SK-N-SH (cell line): ENCODE results near the gene BARHL2. TPM values are rescaled to one million over a fixed set of nuclear protein-coding genes. Genes with fewer than 3 reads are reported as not detected.

Experiments used
- CTCF ChIA-PET: fragments of 300-600, 350-600 bp; formaldehyde crosslinking; extraction: SDS; loops from one replicate; lab custom pipeline; 2021; lab: Yijun Ruan, JAX
- POLR2A ChIA-PET: fragments of 350-600 bp; sonication (Branson Sonifier 250); formaldehyde crosslinking; extraction: SDS; loops from one replicate; lab custom pipeline; 2020; ENCODE audit warnings: antibody characterized with exemption, inconsistent platforms; lab: Yijun Ruan, JAX
- DNase-seq: peaks from one replicate; pipeline ENCODE4 v3.0.0; 2012
- H2AFZ ChIP-seq: fragments of 200-600 bp; sonication (generic); 2 replicates; pipeline ENCODE4 v1.8.1; 2016; ENCODE audit warnings: antibody characterized with exemption, mild to moderate bottlenecking, low read depth
- H3F3A ChIP-seq: fragments of 200-600 bp; sonication (generic); replicated peaks from 2 replicates; pipeline ENCODE3; 2016; ENCODE audit warnings: antibody characterized with exemption, mild to moderate bottlenecking; ENCODE audit not compliant: insufficient read depth
- H3K27ac ChIP-seq, 2 experiments: fragments of 200-500 bp in 1 of 2; fragments of 200-600 bp in 1 of 2; sonication (Bioruptor generic) in 1 of 2; sonication (generic), shearing (Covaris generic) in 1 of 2; 2 replicates each; pipeline versions ENCODE4 v1.5.1 to v1.6.1; 2014 to 2016; ENCODE audit warnings: low read depth in 2 of 2, inconsistent platforms in 1 of 2, low read length in 1 of 2, mild to moderate bottlenecking in 1 of 2, mixed read lengths in 1 of 2
- H3K27me3 ChIP-seq: fragments of 200-600 bp; sonication (generic), shearing (Covaris generic); 2 replicates; pipeline ENCODE4 v1.6.1; 2016; ENCODE audit warnings: mixed run types; ENCODE audit not compliant: insufficient read depth
- H3K36me3 ChIP-seq, 2 experiments: fragments of 200-500 bp in 1 of 2; fragments of 200-600 bp in 1 of 2; sonication (Bioruptor generic) in 1 of 2; sonication (generic) in 1 of 2; replicated peaks in 1 of 2; 2 replicates each; pipeline versions ENCODE3 to v1.5.1; 2014 to 2016; ENCODE audit warnings: low read length in 1 of 2, mild to moderate bottlenecking in 1 of 2; ENCODE audit not compliant: insufficient read depth in 2 of 2, control insufficient read depth in 1 of 2
- H3K4me1 ChIP-seq, 2 experiments: fragments of 200-500 bp in 1 of 2; fragments of 200-600 bp in 1 of 2; sonication (Bioruptor generic) in 1 of 2; sonication (generic), shearing (Covaris generic) in 1 of 2; 2 replicates each; pipeline versions ENCODE4 v1.5.1 to v1.6.1; 2014 to 2016; ENCODE audit warnings: low read depth in 1 of 2, low read length in 1 of 2, mixed run types in 1 of 2; ENCODE audit not compliant: insufficient read depth in 2 of 2, control insufficient read depth in 1 of 2
- H3K4me2 ChIP-seq: fragments of 200-600 bp; sonication (generic), shearing (Covaris generic); 2 replicates; pipeline ENCODE4 v1.6.1; 2017; ENCODE audit warnings: mixed run types
- H3K4me3 ChIP-seq, 2 experiments: fragments of 200-500 bp in 1 of 2; fragments of 200-600 bp in 1 of 2; sonication (Bioruptor generic) in 1 of 2; sonication (generic), shearing (Covaris generic) in 1 of 2; 2 replicates each; pipeline versions ENCODE4 v1.5.1 to v1.8.1; 2014 to 2016; ENCODE audit warnings: low read depth in 2 of 2, inconsistent platforms in 1 of 2, low read length in 1 of 2, mild to moderate bottlenecking in 1 of 2, mixed read lengths in 1 of 2, moderate library complexity in 1 of 2
- H3K79me2 ChIP-seq: fragments of 200-600 bp; sonication (generic); 2 replicates; pipeline ENCODE4 v1.8.1; 2017; ENCODE audit warnings: mild to moderate bottlenecking; ENCODE audit not compliant: insufficient read depth
- H3K9ac ChIP-seq: fragments of 200-600 bp; sonication (generic); 2 replicates; pipeline ENCODE4 v1.6.1; 2017; ENCODE audit warnings: mixed run types
- H3K9me2 ChIP-seq: fragments of 200-600 bp; sonication (generic); 2 replicates; pipeline ENCODE4 v1.6.1; 2017; ENCODE audit warnings: mixed run types
- H3K9me3 ChIP-seq: fragments of 200-600 bp; sonication (generic); 2 replicates; pipeline ENCODE4 v1.6.1; 2017; ENCODE audit warnings: mixed run types, mild to moderate bottlenecking, moderate library complexity
- H4K20me1 ChIP-seq: fragments of 200-600 bp; sonication (generic); 2 replicates; pipeline ENCODE4 v1.6.1; 2017; ENCODE audit warnings: mild to moderate bottlenecking, mixed run types; ENCODE audit not compliant: insufficient read depth
- CHD2 ChIP-seq: fragments of 150-350 bp; IDR thresholded peaks from 2 replicates; pipeline ENCODE4 v1.6.1; 2018; ENCODE audit warnings: low read length; ENCODE audit not compliant: partially characterized antibody
- CTCF ChIP-seq: fragments of 200-600 bp; sonication (generic); IDR thresholded peaks from 2 replicates; pipeline ENCODE4 v1.6.1; 2017; ENCODE audit warnings: antibody characterized with exemption, mild to moderate bottlenecking, moderate library complexity
- EZH2phosphoT487 ChIP-seq: fragments of 200-600 bp; sonication (generic); IDR thresholded peaks from 2 replicates; pipeline ENCODE4 v1.6.1; 2017; ENCODE audit warnings: low read depth, mixed run types, mild to moderate bottlenecking, antibody characterized with exemption, moderate library complexity, borderline replicate concordance
- FOXJ3 ChIP-seq: sonication (generic); formaldehyde crosslinking; IDR thresholded peaks from 2 replicates; pipeline ENCODE4 v1.5.1; 2020; ENCODE audit warnings: mild to moderate bottlenecking, missing genetic modification reagents
- GABPA ChIP-seq: IDR thresholded peaks from 2 replicates; pipeline ENCODE4 v1.4.0; 2012; ENCODE audit warnings: low read depth, mild to moderate bottlenecking
- JUND ChIP-seq: IDR thresholded peaks from 2 replicates; pipeline ENCODE4 v1.4.0; 2012
- MEF2A ChIP-seq: IDR thresholded peaks from 2 replicates; pipeline ENCODE4 v1.4.0; 2012; ENCODE audit warnings: low read depth, borderline replicate concordance
- MXI1 ChIP-seq: IDR thresholded peaks from 2 replicates; pipeline ENCODE4 v1.6.1; 2012; ENCODE audit warnings: mild to moderate bottlenecking, low read depth, low read length, improper control_type of control experiment
- NRF1 ChIP-seq: IDR thresholded peaks from 2 replicates; pipeline ENCODE4 v1.6.1; 2012; ENCODE audit warnings: low read depth, mild to moderate bottlenecking, low read length
- PBX3 ChIP-seq: IDR thresholded peaks from 2 replicates; pipeline ENCODE4; 2012
- REST ChIP-seq: IDR thresholded peaks from 2 replicates; pipeline ENCODE4 v1.6.1; 2012; ENCODE audit warnings: mild to moderate bottlenecking, low read depth, low read length, moderate library complexity
- RXRA ChIP-seq: IDR thresholded peaks from 2 replicates; pipeline ENCODE4 v1.4.0; 2012; ENCODE audit warnings: low read depth, mild to moderate bottlenecking, borderline replicate concordance
- TAF1 ChIP-seq: IDR thresholded peaks from 2 replicates; pipeline ENCODE4 v1.6.1; 2012; ENCODE audit warnings: low read depth, mild to moderate bottlenecking, low read length, moderate library complexity, borderline replicate concordance
- TEAD4 ChIP-seq: IDR thresholded peaks from 2 replicates; pipeline ENCODE4 v1.4.0; 2012; ENCODE audit warnings: mild to moderate bottlenecking, borderline replicate concordance; ENCODE audit not compliant: insufficient read depth
- USF1 ChIP-seq: IDR thresholded peaks from 2 replicates; pipeline ENCODE4 v1.4.0; 2012; ENCODE audit warnings: low read depth, borderline replicate concordance
- USF2 ChIP-seq: fragments of 150-350 bp; IDR thresholded peaks from 2 replicates; pipeline ENCODE4 v1.6.1; 2017; ENCODE audit warnings: antibody characterized with exemption, low read length, low read depth, borderline replicate concordance
- YY1 ChIP-seq: IDR thresholded peaks from 2 replicates; pipeline ENCODE4 v1.4.0; 2012; ENCODE audit warnings: low read depth, mild to moderate bottlenecking
- WGBS: methylation state at CpG from one replicate; pipeline ENCODE4 v1.1.6; 2017; ENCODE audit warnings: low lambda C conversion rate; 5-methylcytosine and 5-hydroxymethylcytosine counted together
- polyA plus RNA-seq, 3 experiments: library from polyadenylated mRNA; depleted of rRNA; stranded (reverse); fragments of >200 nt; gene quantifications; 2 replicates each; pipeline ENCODE4 v1.2.3, GENCODE V29; 2012

The BARHL2 gene
- polyA plus RNA-seq, 1 of the 3 experiments (the other 2 are of a cell fraction), result not detected

GRCh38 chr1:90745972-90746371 is 28.9 kb upstream of the BARHL2 start:
- no peak overlapping the region for H3K4me2 ChIP-seq
- no peak for DNase-seq
- TF ChIP-seq TAF1 (no peak), RXRA (no peak), YY1 (no peak), MEF2A (no peak), USF2 (no peak), TEAD4 (no peak), NRF1 (no peak), CHD2 (no peak), JUND (no peak), CTCF (no peak), MXI1 (no peak), FOXJ3 (CRISPR knock-in tag) (no peak)
- no peaks in the 10 kb centered on the region for H3K79me2 ChIP-seq
- H3K9me2 ChIP-seq, result no peaks in the 10 kb centered on the region
- H3K27ac ChIP-seq, result no peak overlapping the region
- no peak overlapping the region for H3K4me3 ChIP-seq
- H3K27me3 ChIP-seq, result peaks cover 15% of the 10 kb centered on the region
- ChIA-PET POLR2A (no interaction called here), CTCF (interaction anchor here (1.0 to 1.8 kb wide), 2 partner anchors 8 to 17 kb away, joined by 3 to 5 read pairs; no protein-coding TSS in a partner anchor)
- no peaks in the 10 kb centered on the region for H3K9me3 ChIP-seq
- H3K9ac ChIP-seq, result no peak overlapping the region
- no peaks in the 10 kb centered on the region for H3F3A ChIP-seq
- no peak overlapping the region for H2AFZ ChIP-seq
- H4K20me1 ChIP-seq, result no peaks in the 10 kb centered on the region
- WGBS, result 15% methylated on average over 2 of the region's 2 CpGs
- no peaks in the 10 kb centered on the region for H3K36me3 ChIP-seq
- no peaks in the 10 kb centered on the region for H3K4me1 ChIP-seq

GRCh38 chr1:90732136-90732535 is 15.0 kb upstream of the BARHL2 start:
- H3K4me2 ChIP-seq, result no peak overlapping the region
- H3K27ac ChIP-seq, result no peak overlapping the region
- H3K9me3 ChIP-seq, result no peaks in the 10 kb centered on the region
- no peak overlapping the region for H3K9ac ChIP-seq
- H4K20me1 ChIP-seq, result no peaks in the 10 kb centered on the region
- no peak overlapping the region; a peak in 1 of 4 replicates for H3K4me3 ChIP-seq
- no peaks in the 10 kb centered on the region for H3K36me3 ChIP-seq
- peaks cover 69% of the 10 kb centered on the region for H3K27me3 ChIP-seq
- H3F3A ChIP-seq, result peaks cover 7% of the 10 kb centered on the region
- 18% methylated on average over 3 of the region's 3 CpGs for WGBS
- H3K9me2 ChIP-seq, result no peaks in the 10 kb centered on the region
- H3K4me1 ChIP-seq, result peaks cover 0 to 3% of the 10 kb centered on the region in 2 experiments; a peak in 1 of 4 replicates
- no peak for DNase-seq
- no peaks in the 10 kb centered on the region for H3K79me2 ChIP-seq
- POLR2A ChIA-PET, result no interaction called here
- CTCF ChIA-PET, result interaction anchor here (1.9 to 5.1 kb wide), 3 partner anchors 12 to 434 kb away, joined by 4 to 51 read pairs (median 15); no protein-coding TSS in a partner anchor
- no peak overlapping the region for H2AFZ ChIP-seq
- no peak for TF ChIP-seq PBX3
- TF ChIP-seq USF1, result no peak
- TF ChIP-seq REST, result no peak
- no peak for TF ChIP-seq CTCF
- no peak for TF ChIP-seq EZH2phosphoT487
- TF ChIP-seq MXI1, result no peak
- no peak for TF ChIP-seq MEF2A
- TF ChIP-seq GABPA, result no peak
